Bone marrow (tissue), 2 donors: ENCODE data around the gene ZSWIM5.
"Not testable (repeated sequence)": the region's sequence is repeated elsewhere in the genome, so short reads cannot be mapped to it uniquely, and the experiment has no call there.

Experiments
- DNase-seq, 2 donors: peaks; one replicate each; lab custom pipeline; 2025; lab: John Stamatoyannopoulos, UW

Gene ZSWIM5

GRCh38 chr1:45136984-45137383 is 69.4 kb downstream of the ZSWIM5 start:
- DNase-seq = no peak

- no peak for DNase-seq
Measured at GRCh38 chr1:45135316-45135715, 71.1 kb downstream of the ZSWIM5 start.

- DNase-seq = no peak
Measured at GRCh38 chr1:45134461-45134873, 71.9 kb downstream of the ZSWIM5 start.

GRCh38 chr1:45132719-45133118 is 73.7 kb downstream of the ZSWIM5 start:
- not testable (repeated sequence) for DNase-seq

- no peak for DNase-seq
Measured at GRCh38 chr1:45123358-45123757, 83.0 kb downstream of the ZSWIM5 start.

GRCh38 chr1:45122724-45123123 is 83.7 kb downstream of the ZSWIM5 start:
- no peak for DNase-seq

- no peak for DNase-seq
Measured at GRCh38 chr1:45117766-45118165, 88.6 kb downstream of the ZSWIM5 start.

- no peak for DNase-seq
Measured at GRCh38 chr1:45116820-45117219, 89.6 kb downstream of the ZSWIM5 start.

GRCh38 chr1:45116340-45116739 is 90.1 kb downstream of the ZSWIM5 start:
- DNase-seq = no peak

- DNase-seq = not testable (repeated sequence)
Measured at GRCh38 chr1:45115198-45115597, 91.2 kb downstream of the ZSWIM5 start.

GRCh38 chr1:45112661-45113060 is 93.7 kb downstream of the ZSWIM5 start:
- no peak for DNase-seq

GRCh38 chr1:45111239-45111638 is 95.2 kb downstream of the ZSWIM5 start:
- DNase-seq = no peak

- no peak for DNase-seq
Measured at GRCh38 chr1:45107782-45108181, 98.6 kb downstream of the ZSWIM5 start.

GRCh38 chr1:45106864-45107263 is 99.5 kb downstream of the ZSWIM5 start:
- DNase-seq = not testable (repeated sequence)

GRCh38 chr1:45106156-45106545 is 100.3 kb downstream of the ZSWIM5 start:
- DNase-seq = not testable (repeated sequence)

- not testable (repeated sequence) for DNase-seq
Measured at GRCh38 chr1:45105486-45106155, 100.8 kb downstream of the ZSWIM5 start.

GRCh38 chr1:45103534-45103933 is 102.9 kb downstream of the ZSWIM5 start:
- no peak for DNase-seq

- no peak for DNase-seq
Measured at GRCh38 chr1:45101947-45102346, 104.5 kb downstream of the ZSWIM5 start.

- not testable (repeated sequence) for DNase-seq
Measured at GRCh38 chr1:45101528-45101927, 104.9 kb downstream of the ZSWIM5 start.

- DNase-seq = no peak
Measured at GRCh38 chr1:45097944-45098343, 108.5 kb downstream of the ZSWIM5 start.

- no peak for DNase-seq
Measured at GRCh38 chr1:45097079-45097478, 109.3 kb downstream of the ZSWIM5 start.

- no peak for DNase-seq
Measured at GRCh38 chr1:45095450-45095849, 111.0 kb downstream of the ZSWIM5 start.

- DNase-seq = not testable (repeated sequence)
Measured at GRCh38 chr1:45094371-45094770, 112.0 kb downstream of the ZSWIM5 start.

GRCh38 chr1:45093334-45093733 is 113.1 kb downstream of the ZSWIM5 start:
- no peak for DNase-seq
